CD4-positive, CD25-positive, alpha-beta regulatory T cell (primary cell): ENCODE results near the gene NBPF4. TPM values are rescaled to one million over a fixed set of nuclear protein-coding genes. Genes with fewer than 3 reads are reported as not detected.
"Not testable (repeated sequence)": the region's sequence is repeated elsewhere in the genome, so short reads cannot be mapped to it uniquely, and the experiment has no call there.

Source experiments
- ATAC-seq, 2 donors: fragments of 150-1000 bp; cut with Tn5 transposase; one replicate each; pipeline ENCODE4 v1.10.0; 2021; ENCODE audit warnings: low read depth in 2 of 2, moderate number of reproducible peaks in 2 of 2, moderate library complexity in 1 of 2
- DNase-seq, 3 donors: peaks; one replicate each; pipeline versions ENCODE4 v3.0.0 to v3.0.0-alpha.2; 2012 to 2022; ENCODE audit warnings: mixed read lengths in 1 of 3
- H3K27ac ChIP-seq: one replicate; pipeline ENCODE4 v1.7.0; 2013; ENCODE audit warnings: mild to moderate bottlenecking, low read length; ENCODE audit not compliant: insufficient read depth, poor library complexity, severe bottlenecking
- H3K27me3 ChIP-seq: one replicate; pipeline ENCODE4 v1.7.0; 2013; ENCODE audit warnings: low read length; ENCODE audit not compliant: control insufficient read depth, insufficient read depth
- H3K36me3 ChIP-seq: one replicate; pipeline ENCODE4 v1.7.0; 2013; ENCODE audit warnings: mild to moderate bottlenecking, low read length, moderate library complexity; ENCODE audit not compliant: control insufficient read depth, insufficient read depth
- H3K4me1 ChIP-seq: 2 replicates; pipeline ENCODE4 v1.7.0; 2013; ENCODE audit warnings: mild to moderate bottlenecking, low read length; ENCODE audit not compliant: insufficient read depth, control insufficient read depth, poor library complexity, severe bottlenecking
- H3K4me3 ChIP-seq: one replicate; pipeline ENCODE4 v1.7.0; 2013; ENCODE audit warnings: low read depth, mild to moderate bottlenecking, low read length, moderate library complexity
- H3K9me3 ChIP-seq, 2 experiments: 1 replicate in 1 of 2; 2 replicates in 1 of 2; pipeline ENCODE4 v1.7.0; 2013; ENCODE audit warnings: low read length in 2 of 2, mild to moderate bottlenecking in 1 of 2, moderate library complexity in 1 of 2; ENCODE audit not compliant: control insufficient read depth in 2 of 2
- H3K27ac Mint-ChIP-seq, 3 donors: one replicate each; pipeline ENCODE4 v1.8.0; 2020 to 2022; ENCODE audit warnings: mild to moderate bottlenecking in 3 of 3, mixed read lengths in 3 of 3, moderate library complexity in 2 of 3
- H3K27me3 Mint-ChIP-seq: one replicate; pipeline ENCODE4 v1.8.0; 2022; ENCODE audit warnings: mild to moderate bottlenecking, mixed read lengths
- H3K36me3 Mint-ChIP-seq: one replicate; pipeline ENCODE4 v1.8.0; 2020; ENCODE audit warnings: mixed read lengths
- H3K4me1 Mint-ChIP-seq, 4 donors: one replicate each; pipeline ENCODE4 v1.8.0; 2020 to 2022; ENCODE audit warnings: mixed read lengths in 4 of 4, mild to moderate bottlenecking in 1 of 4
- H3K4me3 Mint-ChIP-seq, 4 donors: one replicate each; pipeline ENCODE4 v1.8.0; 2020 to 2022; ENCODE audit warnings: mild to moderate bottlenecking in 4 of 4, mixed read lengths in 4 of 4, moderate library complexity in 3 of 4
- H3K9me3 Mint-ChIP-seq, 7 donors: one replicate each; pipeline ENCODE4 v1.8.0; 2020 to 2022; ENCODE audit warnings: mixed read lengths in 7 of 7, mild to moderate bottlenecking in 3 of 7, moderate library complexity in 2 of 7
- polyA plus RNA-seq, 4 donors: library from polyadenylated mRNA; unstranded; fragments of 300-500 nt; fragmentation: Illumina TruSeq; gene quantifications; one replicate each; pipeline ENCODE4 v1.2.3, GENCODE V29; 2021
- total RNA-seq: library from RNA; stranded (reverse); gene quantifications from one replicate; pipeline ENCODE4 v1.2.3, GENCODE V29; 2022

The NBPF4 gene
- total and polyA plus RNA-seq, 5 donors from 2014 or later = not detected

- H3K4me1 Mint-ChIP-seq, H3K27ac Mint-ChIP-seq, H3K4me3 Mint-ChIP-seq, H3K27me3 ChIP-seq, H3K36me3 Mint-ChIP-seq, H3K9me3 Mint-ChIP-seq, H3K27me3 Mint-ChIP-seq, H3K36me3 ChIP-seq, H3K4me3 ChIP-seq, ATAC-seq, H3K9me3 ChIP-seq, H3K4me1 ChIP-seq, DNase-seq, H3K27ac ChIP-seq: not testable (repeated sequence)
Measured at GRCh38 chr1:108255426-108255825, 11.6 kb upstream of the NBPF4 start.

- not testable (repeated sequence) for H3K9me3 ChIP-seq, H3K36me3 Mint-ChIP-seq, ATAC-seq, H3K9me3 Mint-ChIP-seq, H3K27me3 ChIP-seq, H3K36me3 ChIP-seq, H3K4me1 Mint-ChIP-seq, H3K4me3 ChIP-seq, H3K27me3 Mint-ChIP-seq, DNase-seq, H3K27ac Mint-ChIP-seq, H3K4me3 Mint-ChIP-seq, H3K27ac ChIP-seq, H3K4me1 ChIP-seq
Measured at GRCh38 chr1:108239426-108239825, 4.5 kb downstream of the NBPF4 start.

- not testable (repeated sequence) for H3K4me1 Mint-ChIP-seq, H3K27ac Mint-ChIP-seq, H3K9me3 ChIP-seq, H3K27me3 Mint-ChIP-seq, H3K4me3 Mint-ChIP-seq, H3K36me3 Mint-ChIP-seq, H3K27me3 ChIP-seq, H3K36me3 ChIP-seq, H3K4me1 ChIP-seq, H3K9me3 Mint-ChIP-seq, H3K4me3 ChIP-seq, H3K27ac ChIP-seq, DNase-seq, ATAC-seq
Measured at GRCh38 chr1:108235308-108235707, 8.6 kb downstream of the NBPF4 start.

- H3K4me3 Mint-ChIP-seq, H3K4me1 ChIP-seq, H3K27me3 Mint-ChIP-seq, ATAC-seq, H3K36me3 ChIP-seq, H3K4me3 ChIP-seq, H3K9me3 ChIP-seq, H3K27ac Mint-ChIP-seq, H3K9me3 Mint-ChIP-seq, H3K27ac ChIP-seq, H3K4me1 Mint-ChIP-seq, DNase-seq, H3K27me3 ChIP-seq, H3K36me3 Mint-ChIP-seq: not testable (repeated sequence)
Measured at GRCh38 chr1:108232183-108232582, 11.7 kb downstream of the NBPF4 start.

- not testable (repeated sequence) for H3K4me1 Mint-ChIP-seq, H3K4me3 ChIP-seq, ATAC-seq, H3K27ac Mint-ChIP-seq, H3K36me3 Mint-ChIP-seq, H3K27ac ChIP-seq, H3K9me3 Mint-ChIP-seq, H3K4me3 Mint-ChIP-seq, DNase-seq, H3K36me3 ChIP-seq, H3K27me3 ChIP-seq, H3K9me3 ChIP-seq, H3K4me1 ChIP-seq, H3K27me3 Mint-ChIP-seq
Measured at GRCh38 chr1:108229976-108230375, 13.9 kb downstream of the NBPF4 start.

- not testable (repeated sequence) for H3K36me3 ChIP-seq, ATAC-seq, DNase-seq, H3K27me3 Mint-ChIP-seq, H3K4me3 Mint-ChIP-seq, H3K27ac ChIP-seq, H3K36me3 Mint-ChIP-seq, H3K4me3 ChIP-seq, H3K9me3 Mint-ChIP-seq, H3K27ac Mint-ChIP-seq, H3K27me3 ChIP-seq, H3K4me1 ChIP-seq, H3K9me3 ChIP-seq, H3K4me1 Mint-ChIP-seq
Measured at GRCh38 chr1:108227772-108228171, 16.1 kb downstream of the NBPF4 start.

GRCh38 chr1:108226855-108227254 lies 17.0 kb downstream of the NBPF4 start:
- H3K27ac ChIP-seq, H3K9me3 ChIP-seq, H3K4me1 ChIP-seq, H3K9me3 Mint-ChIP-seq, H3K36me3 Mint-ChIP-seq, H3K4me1 Mint-ChIP-seq, H3K4me3 Mint-ChIP-seq, H3K4me3 ChIP-seq, H3K36me3 ChIP-seq, H3K27me3 ChIP-seq, H3K27me3 Mint-ChIP-seq, DNase-seq, ATAC-seq, H3K27ac Mint-ChIP-seq: not testable (repeated sequence)

GRCh38 chr1:108223226-108223625 lies 20.6 kb downstream of the NBPF4 start:
- not testable (repeated sequence) for H3K9me3 ChIP-seq, H3K4me3 ChIP-seq, H3K27ac Mint-ChIP-seq, H3K4me1 ChIP-seq, H3K27me3 ChIP-seq, H3K27me3 Mint-ChIP-seq, H3K9me3 Mint-ChIP-seq, ATAC-seq, DNase-seq, H3K4me3 Mint-ChIP-seq, H3K36me3 Mint-ChIP-seq, H3K4me1 Mint-ChIP-seq, H3K27ac ChIP-seq, H3K36me3 ChIP-seq
